Mesenchymal stem cell (in vitro differentiated cells and primary cell): ENCODE results near the gene TMEM87A.

Experiments used
- DNase-seq: peaks from one replicate; pipeline ENCODE4 v3.0.0-alpha.2; 2013
- H2AFZ ChIP-seq: one replicate; pipeline ENCODE4 v1.6.1; 2013; ENCODE audit warnings: low read depth, mild to moderate bottlenecking, control low read depth, inconsistent platforms, low read length, moderate library complexity
- H2AK5ac ChIP-seq: 2 replicates; pipeline ENCODE4 v1.6.1; 2013; ENCODE audit warnings: low read length, moderate library complexity, mild to moderate bottlenecking, inconsistent platforms; ENCODE audit not compliant: severe bottlenecking
- H2BK120ac ChIP-seq: one replicate; pipeline ENCODE4 v1.6.1; 2013; ENCODE audit warnings: low read depth, mild to moderate bottlenecking, inconsistent platforms, low read length, moderate library complexity
- H2BK12ac ChIP-seq, 2 experiments: one replicate each; pipeline ENCODE4 v1.6.1; 2013; ENCODE audit warnings: inconsistent platforms in 2 of 2, low read length in 2 of 2, mild to moderate bottlenecking in 2 of 2, moderate library complexity in 2 of 2, control low read depth in 1 of 2
- H2BK15ac ChIP-seq: one replicate; pipeline ENCODE4 v1.6.1; 2013; ENCODE audit warnings: mild to moderate bottlenecking, low read depth, inconsistent platforms; ENCODE audit not compliant: poor library complexity, severe bottlenecking
- H2BK5ac ChIP-seq: 2 replicates; pipeline ENCODE4 v1.6.1; 2013; ENCODE audit warnings: low read depth, mild to moderate bottlenecking, low read length, control low read depth, inconsistent platforms; ENCODE audit not compliant: poor library complexity, severe bottlenecking
- H3K14ac ChIP-seq, 2 experiments: one replicate each; pipeline ENCODE4 v1.6.1; 2013; ENCODE audit warnings: inconsistent platforms in 2 of 2, low read length in 2 of 2, control low read depth in 1 of 2, mild to moderate bottlenecking in 1 of 2, moderate library complexity in 1 of 2
- H3K18ac ChIP-seq, 2 experiments: one replicate each; pipeline ENCODE4 v1.6.1; 2013; ENCODE audit warnings: inconsistent platforms in 2 of 2, low read length in 2 of 2, control low read depth in 1 of 2, low read depth in 1 of 2, mild to moderate bottlenecking in 1 of 2
- H3K23ac ChIP-seq, 2 experiments: one replicate each; pipeline ENCODE4 v1.6.1; 2013; ENCODE audit warnings: inconsistent platforms in 2 of 2, low read length in 2 of 2, mild to moderate bottlenecking in 2 of 2, moderate library complexity in 2 of 2, control low read depth in 1 of 2
- H3K27ac ChIP-seq: 2 replicates; pipeline ENCODE4 v1.5.1; 2013; ENCODE audit warnings: mild to moderate bottlenecking, moderate library complexity, low read length, control low read depth, inconsistent platforms; ENCODE audit not compliant: poor library complexity, severe bottlenecking
- H3K27me3 ChIP-seq, 2 experiments: 2 replicates each; pipeline versions ENCODE4 v1.6.1 to v1.7.0; 2013; ENCODE audit warnings: low read length in 2 of 2, mild to moderate bottlenecking in 2 of 2, moderate library complexity in 2 of 2, control low read depth in 1 of 2, inconsistent platforms in 1 of 2; ENCODE audit not compliant: control insufficient read depth in 1 of 2, insufficient read depth in 1 of 2
- H3K36me3 ChIP-seq, 2 experiments: 2 replicates each; pipeline versions ENCODE4 v1.6.1 to v1.7.0; 2013; ENCODE audit warnings: low read length in 2 of 2, control low read depth in 1 of 2, inconsistent platforms in 1 of 2, low read depth in 1 of 2, mild to moderate bottlenecking in 1 of 2; ENCODE audit not compliant: insufficient read depth in 2 of 2, control insufficient read depth in 1 of 2
- H3K4ac ChIP-seq, 2 experiments: one replicate each; pipeline ENCODE4 v1.6.1; 2013; ENCODE audit warnings: inconsistent platforms in 2 of 2, low read length in 2 of 2, mild to moderate bottlenecking in 2 of 2, moderate library complexity in 2 of 2, control low read depth in 1 of 2, low read depth in 1 of 2
- H3K4me1 ChIP-seq: 2 replicates; pipeline ENCODE4 v1.6.1; 2013; ENCODE audit warnings: low read depth, low read length, control low read depth; ENCODE audit not compliant: control insufficient read depth, insufficient read depth
- H3K4me2 ChIP-seq: 2 replicates; pipeline ENCODE4 v1.6.1; 2013; ENCODE audit warnings: low read length, mild to moderate bottlenecking, inconsistent platforms; ENCODE audit not compliant: poor library complexity, severe bottlenecking
- H3K4me3 ChIP-seq, 2 experiments: 2 replicates each; pipeline versions ENCODE4 v1.5.1 to v1.7.0; 2013; ENCODE audit warnings: low read length in 2 of 2, mild to moderate bottlenecking in 2 of 2, control low read depth in 1 of 2, low read depth in 1 of 2; ENCODE audit not compliant: insufficient read depth in 1 of 2
- H3K79me1 ChIP-seq: replicated peaks from 2 replicates; pipeline ENCODE4 v1.6.1; 2013; ENCODE audit warnings: mild to moderate bottlenecking, control low read depth, low read length, inconsistent platforms; ENCODE audit not compliant: poor library complexity, severe bottlenecking
- H3K9ac ChIP-seq: 2 replicates; pipeline ENCODE4 v1.7.0; 2013; ENCODE audit warnings: mild to moderate bottlenecking, low read length, moderate library complexity
- H3K9me3 ChIP-seq: 2 replicates; pipeline ENCODE4 v1.7.0; 2013; ENCODE audit warnings: mild to moderate bottlenecking, low read length; ENCODE audit not compliant: control insufficient read depth
- H4K8ac ChIP-seq: one replicate; pipeline ENCODE4 v1.6.1; 2013; ENCODE audit warnings: inconsistent platforms, mild to moderate bottlenecking, low read length, moderate library complexity
- H4K91ac ChIP-seq: one replicate; pipeline ENCODE4 v1.6.1; 2013; ENCODE audit warnings: mild to moderate bottlenecking, low read length, inconsistent platforms
- WGBS: methylation state at CpG from one replicate; pipeline ENCODE4 v1.1.7; 2013; ENCODE audit warnings: mixed read lengths; 5-methylcytosine and 5-hydroxymethylcytosine counted together

Gene TMEM87A

DNA sequence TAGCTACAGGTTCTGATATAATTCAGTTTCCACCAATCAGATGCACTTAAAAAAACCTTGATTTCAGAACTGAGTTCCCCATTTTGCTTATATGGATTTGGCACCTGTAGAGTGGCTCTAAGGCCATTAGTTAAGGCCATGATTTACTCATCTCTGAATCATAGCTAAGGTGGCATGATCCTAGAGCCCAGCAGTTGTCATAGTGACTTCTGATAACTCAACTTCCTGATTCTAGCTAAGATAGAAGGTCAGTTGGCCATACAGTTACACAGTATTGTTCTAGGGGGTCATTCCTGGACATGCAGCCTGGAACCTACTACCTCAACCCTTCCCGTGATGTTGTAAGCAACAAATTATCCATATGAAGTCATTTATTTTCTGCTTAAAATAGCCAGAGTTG lies 15.9 kb upstream of the TMEM87A start:
- Histone ChIP-seq H3K79me1 (no peaks in the 10 kb centered on the region), H3K9ac (no peak overlapping the region), H3K14ac (no peak overlapping the region), H3K4ac (no peak overlapping the region), H2BK15ac (no peak overlapping the region), H2BK12ac (no peak overlapping the region), H2AFZ (no peak overlapping the region), H3K4me3 (no peak overlapping the region), H4K8ac (no peak overlapping the region), H2BK120ac (no peak overlapping the region), H3K27ac (no peak overlapping the region), H3K9me3 (no peaks in the 10 kb centered on the region), H2BK5ac (no peak overlapping the region), H3K4me1 (no peaks in the 10 kb centered on the region), H3K18ac (no peak overlapping the region), H4K91ac (no peak overlapping the region), H2AK5ac (no peak overlapping the region), H3K27me3 (no peaks in the 10 kb centered on the region), H3K4me2 (no peak overlapping the region), H3K36me3 (peaks cover 0 to 83% of the 10 kb centered on the region in 2 experiments), H3K23ac (no peak overlapping the region)
- DNase-seq: no peak
- no CpG with 5 or more reads among the region's 1 CpG for WGBS

DNA sequence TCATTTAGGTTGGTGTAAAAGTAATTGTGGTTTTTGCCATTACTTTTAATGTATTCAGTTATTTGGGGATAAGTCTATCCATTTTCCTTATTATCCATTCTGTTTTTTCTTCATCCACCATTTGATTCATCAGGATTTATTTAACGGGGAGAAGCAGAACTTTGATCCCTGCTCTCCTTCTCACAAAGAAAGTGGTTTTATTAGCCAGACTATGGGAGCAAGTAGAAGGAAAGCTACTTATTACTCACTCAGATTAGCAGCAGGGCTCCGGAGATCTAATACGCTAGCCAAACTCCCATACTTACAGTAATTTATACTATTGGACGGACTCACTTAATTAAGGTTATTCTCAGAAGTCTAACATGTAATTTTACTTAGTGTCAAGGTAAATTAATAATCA lies 14.7 kb upstream of the TMEM87A start:
- Histone ChIP-seq H3K79me1 (no peaks in the 10 kb centered on the region), H3K27ac (no peak overlapping the region), H2BK12ac (no peak overlapping the region), H2BK120ac (no peak overlapping the region), H3K18ac (no peak overlapping the region), H3K9me3 (no peaks in the 10 kb centered on the region), H3K27me3 (no peaks in the 10 kb centered on the region), H2BK15ac (no peak overlapping the region), H4K91ac (no peak overlapping the region), H3K4me1 (no peaks in the 10 kb centered on the region), H2BK5ac (no peak overlapping the region), H3K4me3 (no peak overlapping the region), H3K9ac (no peak overlapping the region), H2AFZ (no peak overlapping the region), H3K4ac (no peak overlapping the region), H4K8ac (no peak overlapping the region), H3K14ac (no peak overlapping the region), H3K23ac (no peak overlapping the region), H3K36me3 (peaks cover 0 to 81% of the 10 kb centered on the region in 2 experiments), H3K4me2 (no peak overlapping the region), H2AK5ac (no peak overlapping the region)
- no peak for DNase-seq
- 100% methylated on average over 1 of the region's 4 CpGs for WGBS

GRCh38 chr15:42286445-42287029 lies 13.3 kb upstream of the TMEM87A start:
- Histone ChIP-seq H3K23ac (no peak overlapping the region), H3K27ac (no peak overlapping the region)

DNA sequence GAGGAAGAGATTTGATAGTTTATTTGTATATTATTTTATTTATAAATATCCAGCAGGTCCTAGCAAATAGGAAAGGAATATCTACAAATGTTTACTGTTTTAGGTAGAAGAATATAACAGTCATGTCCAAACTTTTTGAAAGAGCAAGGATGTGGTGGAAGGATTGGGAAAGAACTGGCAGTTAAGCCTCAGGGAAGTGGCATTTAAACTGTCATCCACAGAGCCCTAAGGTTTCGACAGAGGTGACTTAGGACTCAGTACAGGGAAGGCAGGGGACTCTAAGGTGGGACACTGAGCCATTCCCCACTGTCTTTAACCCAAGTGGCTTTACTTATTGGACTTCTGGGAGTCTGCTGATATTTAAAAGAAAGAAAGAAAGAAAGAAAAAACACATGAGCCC lies 11.8 kb upstream of the TMEM87A start:
- H3K36me3 ChIP-seq: peaks cover 0 to 79% of the 10 kb centered on the region in 2 experiments
- H2BK15ac ChIP-seq: no peak overlapping the region
- no peak overlapping the region for H2AFZ ChIP-seq
- H3K79me1 ChIP-seq: no peaks in the 10 kb centered on the region
- peak; percentile 34 for DNase-seq
- no peak overlapping the region for H2BK5ac ChIP-seq
- H3K27ac ChIP-seq: no peak overlapping the region
- H2BK120ac ChIP-seq: no peak overlapping the region
- whole genome bisulfite sequencing: 67% methylated on average over 1 of the region's 1 CpG
- H4K91ac ChIP-seq: no peak overlapping the region
- no peak overlapping the region for H3K4ac ChIP-seq
- H3K4me2 ChIP-seq: no peak overlapping the region
- no peak overlapping the region for H3K18ac ChIP-seq
- no peaks in the 10 kb centered on the region for H3K27me3 ChIP-seq
- no peaks in the 10 kb centered on the region for H3K9me3 ChIP-seq
- no peak overlapping the region for H4K8ac ChIP-seq
- no peak overlapping the region for H3K4me3 ChIP-seq
- no peak overlapping the region for H3K23ac ChIP-seq
- H2BK12ac ChIP-seq: no peak overlapping the region
- H3K9ac ChIP-seq: no peak overlapping the region
- no peak overlapping the region for H3K14ac ChIP-seq
- no peaks in the 10 kb centered on the region for H3K4me1 ChIP-seq
- no peak overlapping the region for H2AK5ac ChIP-seq

More at GRCh38 chr15:42286445-42287029, 13.3 kb upstream of the TMEM87A start:
- no peak overlapping the region for H2BK5ac ChIP-seq
- H3K14ac ChIP-seq: no peak overlapping the region
- no peaks in the 10 kb centered on the region for H3K4me1 ChIP-seq
- H3K9ac ChIP-seq: no peak overlapping the region
- H2BK12ac ChIP-seq: no peak overlapping the region
- WGBS: 92% methylated on average over 3 of the region's 4 CpGs
- no peak overlapping the region for H3K4ac ChIP-seq
- no peak overlapping the region for H4K8ac ChIP-seq
- no peak overlapping the region for H3K4me2 ChIP-seq
- no peak overlapping the region for H4K91ac ChIP-seq
- DNase-seq: peak; percentile 42
- H2AK5ac ChIP-seq: no peak overlapping the region
- no peak overlapping the region for H3K18ac ChIP-seq
- H3K4me3 ChIP-seq: no peak overlapping the region
- H3K36me3 ChIP-seq: peaks cover 0 to 78% of the 10 kb centered on the region in 2 experiments
- no peak overlapping the region for H2BK15ac ChIP-seq
- H3K9me3 ChIP-seq: no peaks in the 10 kb centered on the region
- H2AFZ ChIP-seq: no peak overlapping the region
- no peaks in the 10 kb centered on the region for H3K27me3 ChIP-seq
- H2BK120ac ChIP-seq: no peak overlapping the region
- no peaks in the 10 kb centered on the region for H3K79me1 ChIP-seq
